Measurements from ENCODE around the gene ING2.
"Not testable (repeated sequence)": the region's sequence is repeated elsewhere in the genome, so short reads cannot be mapped to it uniquely, and the experiment has no call there.

Gene ING2

GRCh38 chr4:183504930-183505610 lies at the start of gene ING2:
ING2 (plus strand) TSS chr4:183505058; CDS start chr4:183505196, 138 bp downstream.
- DNase-seq, result no peak

- DNase-seq, result no peak
These were observed 49.2 kb upstream of the ING2 start for GRCh38 chr4:183455431-183456195.

- no peak for DNase-seq
These were observed 46.9 kb upstream of the ING2 start for GRCh38 chr4:183458005-183458404.

GRCh38 chr4:183463903-183464619 lies 40.8 kb upstream of the ING2 start:
- DNase-seq, result not testable (repeated sequence)

GRCh38 chr4:183465879-183466278 lies 39.0 kb upstream of the ING2 start:
- DNase-seq, result peak; percentile 79

- DNase-seq, result no peak
These were observed 37.6 kb upstream of the ING2 start for GRCh38 chr4:183467246-183467645.

- DNase-seq, result no peak
These were observed 36.4 kb upstream of the ING2 start for GRCh38 chr4:183468210-183469095.

GRCh38 chr4:183469285-183469684 lies 35.6 kb upstream of the ING2 start:
- DNase-seq, result peak; percentile 87

GRCh38 chr4:183469936-183470335 lies 34.9 kb upstream of the ING2 start:
- peak; percentile 39 for DNase-seq

- no peak for DNase-seq
These were observed 34.0 kb upstream of the ING2 start for GRCh38 chr4:183470821-183471220.

- peak; percentile 92 for DNase-seq
These were observed 32.7 kb upstream of the ING2 start for GRCh38 chr4:183471946-183472708.

GRCh38 chr4:183478123-183478522 lies 26.7 kb upstream of the ING2 start:
- no peak for DNase-seq

- DNase-seq, result no peak
These were observed 25.9 kb upstream of the ING2 start for GRCh38 chr4:183478926-183479325.

- DNase-seq, result not testable (repeated sequence)
These were observed 22.3 kb upstream of the ING2 start for GRCh38 chr4:183482515-183483095.

GRCh38 chr4:183483997-183484396 lies 20.9 kb upstream of the ING2 start:
- no peak for DNase-seq

GRCh38 chr4:183485411-183486160 lies 19.3 kb upstream of the ING2 start:
- no peak for DNase-seq

- no peak for DNase-seq
These were observed 12.1 kb upstream of the ING2 start for GRCh38 chr4:183492791-183493222.

- DNase-seq, result no peak
These were observed 11.6 kb upstream of the ING2 start for GRCh38 chr4:183493246-183493645.

GRCh38 chr4:183495184-183495583 lies 9.7 kb upstream of the ING2 start:
- DNase-seq, result no peak

GRCh38 chr4:183499389-183499788 lies 5.5 kb upstream of the ING2 start:
- DNase-seq, result no peak

GRCh38 chr4:183499801-183500200 lies 5.1 kb upstream of the ING2 start:
- DNase-seq, result peak; percentile 61
